ENCODE measurements around the gene IAH1.
"Not testable (repeated sequence)": the region's sequence is repeated elsewhere in the genome, so short reads cannot be mapped to it uniquely, and the experiment has no call there.

Gene IAH1

DNA sequence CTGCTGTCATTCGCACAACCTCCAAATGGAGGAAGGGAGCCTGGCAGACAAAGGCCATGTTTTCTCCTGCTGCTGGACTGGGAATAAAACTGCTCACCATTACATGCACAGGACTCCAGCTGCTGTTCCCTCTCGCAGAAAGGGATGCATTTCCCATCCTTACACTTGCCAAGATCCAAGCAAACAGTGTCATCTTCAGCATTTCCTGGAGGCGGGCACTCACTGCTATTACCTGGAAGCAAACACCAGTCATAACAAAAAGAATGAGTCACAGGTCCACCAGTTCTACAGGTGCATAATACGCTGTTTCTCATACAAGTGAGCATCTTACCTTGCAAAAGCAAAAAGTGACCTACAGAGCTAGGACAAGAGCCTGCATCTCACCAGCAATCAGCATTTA lies 22.7 kb downstream of the IAH1 start:
- Histone ChIP-seq H3K4me1 (ENCODE audit: control insufficient read depth, insufficient read depth, low read length) (no peaks in the 10 kb centered on the region), H3K27me3 (ENCODE audit: control insufficient read depth, insufficient read depth, low read length) (no peaks in the 10 kb centered on the region), H3K4me3 (ENCODE audit: low read depth, low read length) (no peak overlapping the region), H3K36me3 (ENCODE audit: control insufficient read depth, insufficient read depth, low read length) (peaks cover 75% of the 10 kb centered on the region), H3K27ac (ENCODE audit: low read depth, low read length) (no peak overlapping the region), H3K9ac (ENCODE audit: low read length) (no peak overlapping the region), H3K9me3 (ENCODE audit: control insufficient read depth, insufficient read depth, low read depth, low read length) (no peaks in the 10 kb centered on the region)

- Histone ChIP-seq H3K27me3 (ENCODE audit: control insufficient read depth, insufficient read depth, low read length) (no peaks in the 10 kb centered on the region), H3K4me3 (ENCODE audit: low read depth, low read length) (no peak overlapping the region), H3K36me3 (ENCODE audit: control insufficient read depth, insufficient read depth, low read length) (peaks cover 67% of the 10 kb centered on the region), H3K9me3 (ENCODE audit: control insufficient read depth, insufficient read depth, low read depth, low read length) (no peaks in the 10 kb centered on the region), H3K27ac (ENCODE audit: low read depth, low read length) (no peak overlapping the region), H3K9ac (ENCODE audit: low read length) (no peak overlapping the region), H3K4me1 (ENCODE audit: control insufficient read depth, insufficient read depth, low read length) (no peaks in the 10 kb centered on the region)
Measured at GRCh38 chr2:9498210-9498609, 23.9 kb downstream of the IAH1 start.

DNA sequence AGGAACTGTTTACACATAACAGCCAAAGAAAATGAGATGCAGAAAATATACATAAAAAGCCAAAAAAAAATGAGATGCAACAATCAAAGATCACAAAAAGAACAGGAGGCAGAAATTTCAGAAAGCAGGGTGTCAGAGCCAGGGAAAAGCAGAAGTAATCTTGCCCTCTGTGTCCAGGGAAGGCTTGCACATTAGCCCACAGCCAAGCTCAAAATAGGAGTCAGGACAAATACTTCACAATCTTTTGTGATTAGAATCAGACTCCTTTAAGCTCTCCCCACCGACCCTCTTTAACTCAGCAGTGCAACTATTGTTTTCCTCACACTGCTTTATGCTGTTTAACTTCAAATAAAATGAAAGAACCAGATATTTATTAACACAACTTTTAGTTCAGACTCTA lies 34.6 kb downstream of the IAH1 start:
- Histone ChIP-seq H3K9ac (ENCODE audit: low read length) (no peak overlapping the region), H3K27me3 (ENCODE audit: control insufficient read depth, insufficient read depth, low read length) (no peaks in the 10 kb centered on the region), H3K9me3 (ENCODE audit: control insufficient read depth, insufficient read depth, low read depth, low read length) (no peaks in the 10 kb centered on the region), H3K4me1 (ENCODE audit: control insufficient read depth, insufficient read depth, low read length) (no peaks in the 10 kb centered on the region), H3K36me3 (ENCODE audit: control insufficient read depth, insufficient read depth, low read length) (peaks cover 41% of the 10 kb centered on the region), H3K4me3 (ENCODE audit: low read depth, low read length) (no peak overlapping the region), H3K27ac (ENCODE audit: low read depth, low read length) (no peak overlapping the region)

DNA sequence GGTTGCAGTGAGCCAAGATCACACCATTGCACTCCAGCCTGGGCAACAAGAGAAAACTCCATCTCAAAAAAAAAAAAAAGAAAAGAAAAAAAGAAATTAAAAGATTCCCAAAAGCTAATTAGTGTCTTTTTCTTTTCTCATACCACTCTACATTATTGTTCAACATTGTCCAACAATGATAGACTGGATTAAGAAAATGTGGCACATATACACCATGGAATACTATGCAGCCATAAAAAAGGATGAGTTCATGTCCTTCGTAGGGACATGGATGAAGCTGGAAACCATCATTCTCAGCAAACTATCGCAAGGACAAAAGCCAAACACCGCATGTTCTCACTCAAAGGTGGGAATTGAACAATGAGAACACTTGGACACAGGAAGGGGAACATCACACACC lies 39.6 kb downstream of the IAH1 start:
- H3K9me3 ChIP-seq (ENCODE audit: control insufficient read depth, insufficient read depth, low read depth, low read length); H3K9ac ChIP-seq (ENCODE audit: low read length); H3K27me3 ChIP-seq (ENCODE audit: control insufficient read depth, insufficient read depth, low read length); H3K4me1 ChIP-seq (ENCODE audit: control insufficient read depth, insufficient read depth, low read length); H3K27ac ChIP-seq (ENCODE audit: low read depth, low read length); H3K4me3 ChIP-seq (ENCODE audit: low read depth, low read length): not testable (repeated sequence)
- peaks cover 42% of the 10 kb centered on the region for H3K36me3 ChIP-seq (ENCODE audit: control insufficient read depth, insufficient read depth, low read length)

DNA sequence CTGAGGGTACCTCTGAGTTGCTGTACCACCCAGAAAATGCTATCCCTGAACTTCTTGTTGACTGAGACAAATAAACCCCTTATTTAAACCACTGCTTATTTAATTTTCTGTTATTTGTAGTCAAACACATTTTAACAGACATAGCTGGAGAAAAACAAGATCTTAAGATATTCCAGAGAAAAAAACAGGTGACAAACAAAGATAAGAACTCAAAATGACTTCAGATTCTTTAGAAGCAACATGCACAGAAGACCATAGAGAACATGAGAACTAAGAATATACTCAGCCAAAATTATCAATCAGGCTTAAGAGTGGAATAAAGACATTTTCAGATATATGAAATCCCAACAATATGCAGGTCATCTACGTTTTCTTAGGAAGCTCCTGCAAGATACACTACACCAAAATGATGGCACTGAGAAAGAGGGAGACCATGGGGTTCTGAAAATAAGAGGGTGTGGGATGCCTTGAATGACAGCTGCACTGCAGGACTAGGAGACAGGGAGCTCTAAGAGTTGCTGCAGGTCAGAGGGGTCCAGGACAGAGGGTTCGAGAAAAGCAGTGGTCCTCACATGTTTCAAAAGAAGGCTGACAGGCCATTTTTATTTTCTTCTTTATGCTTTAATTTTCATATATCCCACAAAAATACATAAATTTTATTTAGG lies 42.9 kb downstream of the IAH1 start:
- Histone ChIP-seq H3K36me3 (ENCODE audit: control insufficient read depth, insufficient read depth, low read length) (peaks cover 61% of the 10 kb centered on the region), H3K4me1 (ENCODE audit: control insufficient read depth, insufficient read depth, low read length) (no peaks in the 10 kb centered on the region), H3K27me3 (ENCODE audit: control insufficient read depth, insufficient read depth, low read length) (no peaks in the 10 kb centered on the region), H3K9ac (ENCODE audit: low read length) (no peak overlapping the region), H3K9me3 (ENCODE audit: control insufficient read depth, insufficient read depth, low read depth, low read length) (no peaks in the 10 kb centered on the region), H3K27ac (ENCODE audit: low read depth, low read length) (no peak overlapping the region), H3K4me3 (ENCODE audit: low read depth, low read length) (no peak overlapping the region)

DNA sequence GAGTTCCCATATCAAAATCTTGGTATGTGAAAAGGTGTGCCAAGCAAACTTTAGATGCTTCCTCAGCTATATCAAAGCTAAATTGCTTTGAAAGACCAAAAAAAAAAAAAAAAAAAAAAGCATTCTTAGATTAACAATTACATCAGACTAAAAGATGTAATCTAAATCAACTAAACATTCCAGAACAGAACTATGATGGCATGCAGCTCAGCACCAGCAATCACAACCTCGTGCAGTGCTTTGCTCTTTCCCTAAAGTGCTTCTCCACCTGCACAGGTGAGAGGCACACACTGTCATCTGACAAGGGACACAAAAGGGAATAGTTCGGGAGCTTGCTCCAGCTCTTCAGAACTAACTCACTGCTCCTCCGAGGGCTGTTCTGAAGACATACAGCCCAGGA lies 43.8 kb downstream of the IAH1 start:
- H3K27ac ChIP-seq (ENCODE audit: low read depth, low read length): no peak overlapping the region
- no peak overlapping the region for H3K4me3 ChIP-seq (ENCODE audit: low read depth, low read length)
- peaks cover 55% of the 10 kb centered on the region for H3K36me3 ChIP-seq (ENCODE audit: control insufficient read depth, insufficient read depth, low read length)

DNA sequence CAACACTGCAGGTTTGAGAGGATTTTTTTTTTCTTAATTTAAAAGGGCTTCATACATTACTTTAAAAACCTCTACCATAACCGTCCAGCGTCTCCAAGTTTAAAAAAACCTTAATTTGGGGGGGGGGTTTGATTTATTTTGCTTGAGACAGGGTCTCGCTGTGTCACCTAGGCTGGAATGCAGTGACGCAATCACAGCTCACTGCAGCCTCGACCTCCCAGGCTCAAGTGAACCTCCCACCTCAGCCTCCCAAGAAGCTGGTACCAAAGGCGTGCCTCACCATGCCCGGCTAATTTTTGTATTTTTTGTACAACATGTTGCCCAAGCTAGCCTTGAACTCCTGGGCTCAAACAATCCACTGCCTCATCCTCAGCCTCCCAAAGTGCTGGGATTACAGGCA lies 44.4 kb downstream of the IAH1 start:
- Histone ChIP-seq H3K9me3 (ENCODE audit: control insufficient read depth, insufficient read depth, low read depth, low read length) (no peaks in the 10 kb centered on the region), H3K36me3 (ENCODE audit: control insufficient read depth, insufficient read depth, low read length) (peaks cover 55% of the 10 kb centered on the region), H3K9ac (ENCODE audit: low read length) (no peak overlapping the region), H3K4me1 (ENCODE audit: control insufficient read depth, insufficient read depth, low read length) (no peaks in the 10 kb centered on the region), H3K4me3 (ENCODE audit: low read depth, low read length) (no peak overlapping the region), H3K27me3 (ENCODE audit: control insufficient read depth, insufficient read depth, low read length) (no peaks in the 10 kb centered on the region), H3K27ac (ENCODE audit: low read depth, low read length) (no peak overlapping the region)

More for the DNA sequence above, 43.8 kb downstream of the IAH1 start:
- Histone ChIP-seq H3K4me1 (ENCODE audit: control insufficient read depth, insufficient read depth, low read length) (no peaks in the 10 kb centered on the region), H3K9ac (ENCODE audit: low read length) (no peak overlapping the region), H3K9me3 (ENCODE audit: control insufficient read depth, insufficient read depth, low read depth, low read length) (no peaks in the 10 kb centered on the region), H3K27me3 (ENCODE audit: control insufficient read depth, insufficient read depth, low read length) (no peaks in the 10 kb centered on the region)

DNA sequence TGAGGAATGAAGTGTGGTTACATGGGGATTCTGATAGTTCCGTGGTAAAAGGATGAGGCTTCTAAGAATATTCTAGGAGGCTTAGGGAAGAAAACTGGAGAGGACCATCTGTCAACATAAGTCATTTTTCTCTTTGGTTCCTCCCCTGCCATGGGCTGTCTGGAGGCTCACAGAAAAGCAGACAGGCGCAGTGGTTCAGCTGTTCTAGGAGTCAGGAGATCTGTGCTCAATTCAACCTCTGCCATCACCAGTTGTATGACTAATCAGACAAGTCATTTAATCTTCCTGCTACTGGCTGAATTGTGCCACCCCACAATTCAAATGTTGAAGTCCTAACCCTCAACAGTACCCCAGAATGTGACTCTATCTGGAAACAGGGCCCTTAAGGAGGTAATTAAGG lies 44.9 kb downstream of the IAH1 start:
- no peak overlapping the region for H3K9ac ChIP-seq (ENCODE audit: low read length)
- no peaks in the 10 kb centered on the region for H3K4me1 ChIP-seq (ENCODE audit: control insufficient read depth, insufficient read depth, low read length)
- peaks cover 57% of the 10 kb centered on the region for H3K36me3 ChIP-seq (ENCODE audit: control insufficient read depth, insufficient read depth, low read length)
- H3K27me3 ChIP-seq (ENCODE audit: control insufficient read depth, insufficient read depth, low read length): no peaks in the 10 kb centered on the region
- no peaks in the 10 kb centered on the region for H3K9me3 ChIP-seq (ENCODE audit: control insufficient read depth, insufficient read depth, low read depth, low read length)
- no peak overlapping the region for H3K27ac ChIP-seq (ENCODE audit: low read depth, low read length)
- no peak overlapping the region for H3K4me3 ChIP-seq (ENCODE audit: low read depth, low read length)

- Histone ChIP-seq H3K4me1 (ENCODE audit: control insufficient read depth, insufficient read depth, low read length) (no peaks in the 10 kb centered on the region), H3K9me3 (ENCODE audit: control insufficient read depth, insufficient read depth, low read depth, low read length) (no peaks in the 10 kb centered on the region), H3K9ac (ENCODE audit: low read length) (no peak overlapping the region), H3K36me3 (ENCODE audit: control insufficient read depth, insufficient read depth, low read length) (peaks cover 59% of the 10 kb centered on the region), H3K4me3 (ENCODE audit: low read depth, low read length) (no peak overlapping the region), H3K27ac (ENCODE audit: low read depth, low read length) (no peak overlapping the region), H3K27me3 (ENCODE audit: control insufficient read depth, insufficient read depth, low read length) (no peaks in the 10 kb centered on the region)
Measured at GRCh38 chr2:9524291-9524690, 49.9 kb downstream of the IAH1 start.

GRCh38 chr2:9525266-9525665 lies 50.9 kb downstream of the IAH1 start:
- H3K4me1 ChIP-seq (ENCODE audit: control insufficient read depth, insufficient read depth, low read length): no peaks in the 10 kb centered on the region
- H3K36me3 ChIP-seq (ENCODE audit: control insufficient read depth, insufficient read depth, low read length): peaks cover 57% of the 10 kb centered on the region
- H3K9ac ChIP-seq (ENCODE audit: low read length): no peak overlapping the region
- no peaks in the 10 kb centered on the region for H3K27me3 ChIP-seq (ENCODE audit: control insufficient read depth, insufficient read depth, low read length)
- H3K9me3 ChIP-seq (ENCODE audit: control insufficient read depth, insufficient read depth, low read depth, low read length): no peaks in the 10 kb centered on the region
- H3K27ac ChIP-seq (ENCODE audit: low read depth, low read length): no peak overlapping the region
- H3K4me3 ChIP-seq (ENCODE audit: low read depth, low read length): no peak overlapping the region

GRCh38 chr2:9527995-9528787 lies 53.8 kb downstream of the IAH1 start:
- H3K9ac ChIP-seq (ENCODE audit: low read length): no peak overlapping the region
- no peaks in the 10 kb centered on the region for H3K27me3 ChIP-seq (ENCODE audit: control insufficient read depth, insufficient read depth, low read length)

More at GRCh38 chr2:9527995-9528787, 53.8 kb downstream of the IAH1 start:
- Histone ChIP-seq H3K4me1 (ENCODE audit: control insufficient read depth, insufficient read depth, low read length) (no peaks in the 10 kb centered on the region), H3K36me3 (ENCODE audit: control insufficient read depth, insufficient read depth, low read length) (peaks cover 57% of the 10 kb centered on the region), H3K4me3 (ENCODE audit: low read depth, low read length) (no peak overlapping the region), H3K9me3 (ENCODE audit: control insufficient read depth, insufficient read depth, low read depth, low read length) (no peaks in the 10 kb centered on the region), H3K27ac (ENCODE audit: low read depth, low read length) (no peak overlapping the region)

Data from HUES6 (cell line).